Stimulated activated CD8-positive, alpha-beta memory T cell treated with anti-CD3 and anti-CD28 coated beads, Interleukin-2, amount 100 ng/mL, for 48 hours (primary cell): ENCODE measurements around the gene ROS1.
"Not testable (repeated sequence)": the region's sequence is repeated elsewhere in the genome, so short reads cannot be mapped to it uniquely, and the experiment has no call there.

Source experiments
- DNase-seq, 2 donors: peaks; one replicate each; pipeline ENCODE4 v3.0.0-alpha.2; 2020; ENCODE audit warnings: low read depth in 2 of 2

The ROS1 gene

DNA sequence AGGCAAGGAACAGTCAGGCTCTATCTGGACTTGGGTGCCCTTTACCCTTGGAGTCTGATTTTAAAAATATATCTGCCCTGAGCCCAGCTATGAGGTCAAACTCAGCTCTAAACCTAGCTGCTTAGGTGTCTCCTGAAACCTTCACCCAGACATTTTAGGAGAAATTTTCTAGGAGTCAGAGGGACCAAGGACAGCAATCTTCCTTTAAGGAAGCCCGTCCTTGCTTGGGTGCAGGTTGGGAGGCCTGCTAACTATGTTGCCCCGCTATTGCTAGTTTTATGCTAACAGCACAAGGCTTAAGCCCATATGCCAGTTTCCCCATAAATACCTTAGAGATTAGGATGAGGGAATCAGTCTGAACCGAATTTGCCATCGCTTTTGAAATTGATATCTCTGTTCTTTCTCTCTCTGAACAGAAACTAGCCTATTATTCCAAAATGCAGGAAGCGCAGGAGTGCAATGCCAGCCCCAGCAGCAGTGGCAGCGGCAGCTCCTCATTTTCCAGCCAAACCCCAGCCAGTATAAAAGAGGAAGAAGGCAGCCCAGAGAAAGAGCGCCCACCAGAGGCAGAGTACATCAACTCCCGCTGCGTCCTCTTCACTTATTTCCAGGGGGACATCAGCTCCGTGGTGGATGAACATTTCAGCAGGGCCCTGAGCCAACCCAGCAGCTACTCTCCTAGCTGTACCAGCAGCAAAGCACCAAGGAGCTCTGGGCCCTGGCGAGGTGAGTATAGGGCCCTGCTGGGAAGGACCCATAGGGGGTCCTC, 157.8 kb downstream of the ROS1 start:
- no peak for DNase-seq

DNA sequence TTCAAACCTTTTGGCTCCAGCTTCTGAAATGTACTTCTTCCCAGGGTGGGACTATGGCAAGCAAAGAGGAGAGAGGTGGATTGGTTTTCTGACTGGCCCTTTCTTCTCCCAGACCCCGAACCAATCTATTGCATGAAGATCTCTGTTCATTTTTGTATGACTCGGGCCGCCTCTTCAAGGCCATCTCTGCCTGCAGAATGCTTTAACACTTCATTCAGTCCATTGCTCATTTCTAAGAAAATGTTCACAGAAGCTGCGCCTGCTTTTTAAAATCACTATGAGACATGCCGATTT, 158.7 kb downstream of the ROS1 start:
- DNase-seq: no peak

DNA sequence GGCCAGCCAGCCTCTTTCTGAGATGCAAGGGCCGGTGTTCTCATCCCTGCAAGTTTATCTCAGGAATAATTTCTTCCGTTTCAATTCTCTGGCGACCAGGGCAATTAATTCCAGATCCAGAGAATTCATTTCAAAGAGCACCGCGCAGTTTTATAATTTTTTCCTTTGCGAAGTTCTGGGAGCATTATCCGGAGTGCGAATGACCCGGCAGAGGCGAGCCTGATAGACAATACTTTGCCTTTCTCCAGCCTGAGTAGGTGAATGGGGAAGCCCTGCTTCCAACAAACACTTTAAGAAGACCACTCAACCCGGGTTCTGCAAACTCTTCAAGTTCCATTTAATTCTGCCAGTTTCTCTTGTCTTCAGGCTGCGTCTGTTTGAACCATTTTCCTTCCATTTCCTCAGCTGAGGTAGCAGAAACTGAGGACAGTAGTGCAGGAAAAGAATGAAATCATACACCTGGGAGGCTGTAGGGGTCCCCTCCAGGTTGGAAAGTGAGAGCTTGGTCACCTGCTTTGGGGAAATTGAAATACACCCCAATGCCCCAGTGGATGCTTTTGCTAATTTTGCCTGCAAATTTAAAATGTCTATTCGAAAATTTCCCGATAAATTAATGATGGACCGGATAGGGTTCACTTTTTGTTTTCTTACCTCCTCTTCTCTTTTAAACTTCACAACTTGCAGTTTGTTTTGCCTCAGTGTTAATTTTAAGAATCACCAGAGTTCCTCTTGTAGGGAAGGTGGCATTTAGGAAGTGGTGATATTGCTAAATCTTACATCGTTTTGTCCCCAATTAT, 159.3 kb downstream of the ROS1 start:
- no peak for DNase-seq

DNA sequence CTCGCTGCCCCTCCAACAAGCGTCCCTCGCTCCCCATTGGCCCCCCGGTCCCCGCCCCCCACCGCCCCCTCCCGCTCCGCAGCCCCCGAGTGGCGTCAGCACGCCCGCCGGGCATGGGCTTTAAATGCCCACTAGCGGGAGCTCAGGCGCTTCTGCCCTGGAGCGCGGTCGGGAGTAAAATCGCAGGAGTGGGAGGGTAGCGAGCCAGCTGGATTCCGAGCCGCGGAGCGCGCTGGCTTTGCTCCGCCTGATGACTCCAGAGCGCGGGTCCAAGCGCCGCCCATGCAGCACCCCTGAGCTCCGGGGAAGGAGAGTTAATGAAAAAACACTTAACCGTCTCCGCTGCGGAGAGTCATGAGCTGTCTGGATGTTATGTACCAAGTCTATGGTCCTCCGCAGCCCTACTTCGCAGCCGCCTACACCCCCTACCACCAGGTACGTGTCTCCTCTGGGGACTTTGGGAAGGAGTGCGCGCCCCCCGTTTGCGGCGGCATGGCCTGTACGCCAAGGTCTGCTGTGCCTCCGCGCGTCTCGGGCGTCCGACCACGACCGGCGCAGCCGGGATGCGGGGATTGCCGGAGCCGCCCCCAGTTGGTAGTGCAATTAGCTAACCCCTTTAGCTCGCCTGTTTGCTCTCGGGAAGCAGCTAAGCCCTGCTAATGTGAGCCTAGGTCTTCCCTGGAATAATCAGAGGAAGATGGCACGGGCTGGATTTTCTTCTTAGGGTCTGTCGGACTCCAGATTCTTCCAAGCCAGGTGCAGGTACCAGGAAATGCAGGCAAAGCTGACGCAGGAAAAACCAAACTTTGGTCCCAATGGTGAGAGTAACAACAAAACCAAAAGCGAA, 160.1 kb downstream of the ROS1 start, which contains the start of gene VGLL2:
Gene VGLL2, plus strand, starts transcription at position 149 of the 847 bp plus-strand sequence. Its CDS starts 206 bp downstream, at position 355.
- DNase-seq: no peak

DNA sequence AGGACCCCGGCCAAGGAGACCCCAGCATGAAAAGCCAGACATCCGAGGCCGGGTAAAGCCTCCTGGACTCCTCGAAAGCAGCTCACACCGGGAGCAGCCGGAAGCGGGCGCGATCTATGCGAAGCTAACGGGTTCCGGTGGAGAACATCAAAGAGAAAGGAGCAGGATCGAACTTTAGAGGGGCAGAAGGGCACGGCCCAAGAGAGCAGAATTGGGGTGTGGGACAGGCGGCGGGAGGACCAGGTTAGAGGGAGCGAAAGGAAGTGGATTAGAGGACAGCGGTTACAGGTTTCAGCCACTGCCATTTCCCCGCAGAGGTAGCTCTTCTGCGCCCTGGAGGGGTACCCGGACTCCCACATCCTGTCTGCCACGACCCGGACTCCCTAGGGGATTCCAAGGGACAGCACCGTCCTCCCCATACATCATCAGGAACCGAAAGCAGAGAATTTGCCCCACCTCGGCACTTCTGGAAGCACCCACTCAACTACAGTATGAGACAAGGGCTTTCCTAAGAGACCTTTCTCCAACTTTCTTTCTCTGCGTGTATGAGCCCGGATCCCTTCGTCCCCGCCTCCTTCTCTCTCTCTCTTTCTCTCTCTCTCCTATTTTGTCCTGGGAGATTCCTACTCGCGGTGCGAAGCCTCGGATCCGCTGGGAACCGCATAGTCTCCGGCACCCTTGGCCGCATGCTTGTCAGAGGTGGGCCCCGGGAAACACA, 160.9 kb downstream of the ROS1 start:
- DNase-seq: no peak

DNA sequence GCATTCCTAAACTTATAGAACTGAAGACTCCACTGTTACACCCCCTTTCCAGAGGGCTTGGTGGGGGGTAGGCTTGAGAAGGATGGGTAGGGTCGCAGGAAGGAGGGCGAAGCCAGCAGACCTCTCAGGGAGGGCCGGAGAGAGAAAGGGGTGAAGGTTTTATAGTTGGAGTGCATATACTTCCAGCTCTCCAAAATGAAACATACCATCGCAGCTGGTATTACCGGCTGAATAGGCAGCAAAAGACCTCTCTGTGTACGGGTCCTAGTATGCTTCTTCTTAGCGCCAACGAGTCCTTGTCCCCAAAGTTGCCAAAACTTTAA, 161.4 kb downstream of the ROS1 start:
- no peak for DNase-seq

DNA sequence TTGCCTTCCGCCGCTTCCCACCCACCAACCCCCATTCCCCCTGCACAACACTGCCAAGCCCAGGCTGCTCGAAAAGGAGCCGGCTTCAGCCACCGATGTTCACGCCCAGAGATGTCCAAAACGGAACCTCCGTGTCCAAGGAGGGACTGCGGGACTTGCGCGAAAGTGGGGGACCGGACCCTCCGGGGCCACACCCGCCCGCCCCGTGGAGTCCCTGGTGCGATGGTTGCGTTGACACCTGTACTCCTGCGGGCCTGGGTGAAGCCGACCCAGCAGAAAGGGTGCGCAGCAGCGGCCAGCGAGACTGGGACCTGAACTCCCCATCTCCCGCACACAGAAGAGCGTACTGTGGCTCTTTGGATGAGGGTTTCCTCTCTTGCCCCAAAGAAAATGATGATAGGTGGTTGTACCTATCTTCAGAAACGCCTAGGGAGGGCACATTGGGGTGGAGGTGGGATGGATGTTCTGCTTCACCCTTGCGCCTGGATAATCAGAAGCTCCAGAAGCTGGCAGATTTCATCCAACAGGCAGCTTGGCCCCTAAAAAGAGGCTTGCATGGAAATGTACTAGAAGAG, 162.3 kb downstream of the ROS1 start:
- no peak for DNase-seq

DNA sequence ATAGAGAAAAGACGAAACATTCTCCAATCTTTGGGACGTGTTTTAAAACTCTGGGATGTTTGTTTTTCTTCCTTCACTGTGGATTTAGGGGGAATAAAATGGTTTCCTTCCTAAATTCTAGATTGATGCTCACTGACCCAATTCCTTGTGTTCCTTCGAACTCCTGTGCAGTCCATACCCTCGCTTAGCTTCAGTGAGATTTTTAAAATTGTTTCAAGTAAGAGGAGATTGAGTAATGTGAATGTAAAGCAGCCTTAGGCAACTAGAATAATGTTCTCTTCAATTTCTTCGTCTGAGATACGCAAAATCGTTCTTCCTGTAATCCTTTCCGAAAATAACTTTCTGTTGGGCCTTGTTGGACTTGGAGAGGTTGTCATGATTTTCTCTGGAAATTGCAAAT, 162.9 kb downstream of the ROS1 start:
- DNase-seq: no peak

DNA sequence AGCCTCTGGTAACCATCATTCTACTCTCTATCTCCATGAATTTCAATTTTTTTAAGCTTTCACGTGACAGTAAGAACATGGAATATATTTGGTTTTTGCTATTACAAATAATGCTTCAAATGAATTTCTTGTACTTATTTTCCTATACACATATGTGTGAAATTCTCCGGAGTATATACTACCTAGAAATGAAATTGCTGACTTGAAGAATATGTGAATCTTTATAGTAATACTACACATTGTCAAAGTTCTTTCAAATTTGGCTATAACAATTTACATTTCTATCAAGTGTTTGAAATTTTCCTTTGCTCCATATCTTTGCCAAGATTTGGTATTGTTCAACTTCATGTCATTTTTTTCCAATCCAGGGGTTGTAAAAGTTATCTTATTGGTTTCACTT, 172.0 kb downstream of the ROS1 start:
- DNase-seq: no peak

DNA sequence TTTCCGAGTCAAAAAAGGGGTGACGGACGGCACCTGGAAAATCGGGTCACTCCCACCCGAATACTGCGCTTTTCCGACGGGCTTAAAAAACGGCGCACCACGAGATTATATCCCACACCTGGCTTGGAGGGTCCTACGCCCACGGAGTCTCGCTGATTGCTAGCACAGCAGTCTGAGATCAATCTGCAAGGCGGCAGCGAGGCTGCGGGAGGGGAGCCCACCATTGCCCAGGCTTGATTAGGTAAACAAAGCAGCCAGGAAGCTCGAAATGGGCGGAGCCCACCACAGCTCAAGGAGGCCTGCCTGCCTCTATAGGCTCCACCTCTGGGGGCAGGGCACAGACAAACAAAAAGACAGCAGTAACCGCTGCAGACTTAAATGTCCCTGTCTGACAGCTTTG, 180.8 kb downstream of the ROS1 start:
- not testable (repeated sequence) for DNase-seq

DNA sequence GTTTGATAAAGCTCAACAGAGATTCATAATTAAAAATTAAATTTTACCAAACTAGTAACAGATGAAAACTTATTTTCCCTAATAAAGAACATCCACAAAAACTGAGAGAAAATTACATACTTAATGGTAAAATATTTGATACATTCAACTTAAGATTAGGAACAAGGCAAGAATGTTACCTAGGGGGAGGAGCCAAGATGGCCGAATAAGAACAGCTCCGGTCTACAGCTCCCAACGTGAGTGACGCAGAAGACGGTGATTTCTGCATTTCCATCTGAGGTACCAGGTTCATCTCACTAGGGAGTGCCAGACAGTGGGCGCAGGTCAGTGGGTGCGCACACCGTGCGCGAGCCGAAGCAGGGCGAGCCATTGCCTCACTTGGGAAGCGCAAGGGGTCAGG, 181.2 kb downstream of the ROS1 start:
- not testable (repeated sequence) for DNase-seq
